ENCODE results near the gene GRAPL. TPM values are rescaled to one million over a fixed set of nuclear protein-coding genes. Genes with fewer than 3 reads are reported as not detected.

Gene GRAPL
- total RNA-seq (2022; extraction: Qiagen RNA extraction; ENCODE audit: low read depth), result not detected in 5 replicates

GRCh38 chr17:19127148-19127980 is at the start of gene GRAPL:
Gene GRAPL (plus strand): TSS chr17:19127589. CDS start chr17:19127620, 31 bp downstream.

Other genes starting within 250 kb of the GRAPL start
- gene SLC5A10, start 175.4 kb upstream of the GRAPL start, total RNA-seq (2022; extraction: Qiagen RNA extraction; ENCODE audit: low read depth), result 0.18 to 0.52 TPM (median 0.28 TPM) in 5 replicates
- 21.9 to 39.9 TPM (median 36.3 TPM) in 5 replicates for gene FAM83G, start 122.8 kb upstream of the GRAPL start, total RNA-seq (2022; extraction: Qiagen RNA extraction; ENCODE audit: low read depth)
- gene GRAP, start 80.6 kb upstream of the GRAPL start, total RNA-seq (2022; extraction: Qiagen RNA extraction; ENCODE audit: low read depth), result 0.22 to 1.2 TPM (median 0.34 TPM) in 5 replicates
- 40.7 to 71.9 TPM (median 54.0 TPM) in 5 replicates for gene EPN2, start 109.8 kb downstream of the GRAPL start, total RNA-seq (2022; extraction: Qiagen RNA extraction; ENCODE audit: low read depth)
- 35.4 to 45.6 TPM (median 42.6 TPM) in 5 replicates for gene B9D1, start 235.1 kb downstream of the GRAPL start, total RNA-seq (2022; extraction: Qiagen RNA extraction; ENCODE audit: low read depth)

Data from A549 treated with ZK216348 at 1 μM for 4 hours (cell line).